Glutamatergic neuron (in vitro differentiated cells): Measurements from ENCODE around the gene POLR3G. TPM values are rescaled to one million over a fixed set of nuclear protein-coding genes. Genes with fewer than 3 reads are reported as not detected.

Experiments used
- DNase-seq: peaks from one replicate; pipeline ENCODE4 v3.0.0; 2022
- H3K27ac Mint-ChIP-seq: one replicate; pipeline ENCODE4 v1.8.0; 2020; ENCODE audit warnings: mild to moderate bottlenecking, mixed read lengths, inconsistent platforms; ENCODE audit not compliant: unreplicated experiment
- H3K27me3 Mint-ChIP-seq: one replicate; pipeline ENCODE4 v1.8.0; 2020; ENCODE audit warnings: mild to moderate bottlenecking, moderate library complexity, mixed read lengths, inconsistent platforms; ENCODE audit not compliant: unreplicated experiment
- H3K36me3 Mint-ChIP-seq: one replicate; pipeline ENCODE4 v1.8.0; 2020; ENCODE audit warnings: mild to moderate bottlenecking, mixed read lengths, inconsistent platforms; ENCODE audit not compliant: unreplicated experiment
- H3K4me1 Mint-ChIP-seq: one replicate; pipeline ENCODE4 v1.8.0; 2020; ENCODE audit warnings: mild to moderate bottlenecking, low read depth, mixed read lengths, inconsistent platforms; ENCODE audit not compliant: unreplicated experiment
- H3K4me3 Mint-ChIP-seq: one replicate; pipeline ENCODE4 v1.8.0; 2020; ENCODE audit warnings: mild to moderate bottlenecking, mixed read lengths, inconsistent platforms; ENCODE audit not compliant: unreplicated experiment
- H3K9me3 Mint-ChIP-seq: one replicate; pipeline ENCODE4 v1.8.0; 2020; ENCODE audit warnings: mild to moderate bottlenecking, moderate library complexity, mixed read lengths, inconsistent platforms; ENCODE audit not compliant: unreplicated experiment
- CTCF ChIP-seq: fragments of 200-600 bp; sonication (generic); IDR thresholded peaks from one replicate; pipeline ENCODE4 v1.5.0; 2021; ENCODE audit not compliant: partially characterized antibody, unreplicated experiment
- total RNA-seq: library from RNA; stranded (reverse); fragmentation: NEBNext Ultra II Directional; extraction: Animal tissue kit (Norgen Biotek cat#: 25700); gene quantifications from one replicate; pipeline ENCODE4 v1.2.1, GENCODE V29; 2021; ENCODE audit not compliant: unreplicated experiment

POLR3G gene
- total RNA-seq, 1 donor from 2014 or later: 3.9 TPM

GRCh38 chr5:90479611-90480385, 5.1 kb downstream of the POLR3G start:
- Mint-ChIP-seq H3K9me3 (peaks cover 2% of the 10 kb centered on the region), H3K4me3 (no peak overlapping the region), H3K36me3 (no peaks in the 10 kb centered on the region), H3K27me3 (peaks cover 2% of the 10 kb centered on the region), H3K4me1 (peaks cover under 1% of the 10 kb centered on the region), H3K27ac (no peak overlapping the region)
- no peak for DNase-seq
- TF ChIP-seq CTCF: no peak

- TF ChIP-seq CTCF: no peak
- no peaks in the 10 kb centered on the region for H3K4me1 Mint-ChIP-seq
- H3K9me3 Mint-ChIP-seq: no peaks in the 10 kb centered on the region
- DNase-seq: no peak
- no peak overlapping the region for H3K4me3 Mint-ChIP-seq
- peaks cover 2% of the 10 kb centered on the region for H3K27me3 Mint-ChIP-seq
- no peak overlapping the region for H3K27ac Mint-ChIP-seq
- no peaks in the 10 kb centered on the region for H3K36me3 Mint-ChIP-seq
Measured at GRCh38 chr5:90480699-90481098, 6.0 kb downstream of the POLR3G start.

GRCh38 chr5:90483206-90483605, 8.5 kb downstream of the POLR3G start:
- DNase-seq: no peak
- Mint-ChIP-seq H3K4me1 (no peaks in the 10 kb centered on the region), H3K36me3 (no peaks in the 10 kb centered on the region), H3K27ac (no peak overlapping the region), H3K4me3 (no peak overlapping the region), H3K27me3 (peaks cover 2% of the 10 kb centered on the region), H3K9me3 (no peaks in the 10 kb centered on the region)
- TF ChIP-seq CTCF: no peak

GRCh38 chr5:90484540-90484939, 9.9 kb downstream of the POLR3G start:
- Mint-ChIP-seq H3K4me3 (no peak overlapping the region), H3K4me1 (no peaks in the 10 kb centered on the region), H3K36me3 (no peaks in the 10 kb centered on the region), H3K27me3 (peaks cover under 1% of the 10 kb centered on the region), H3K27ac (no peak overlapping the region), H3K9me3 (no peaks in the 10 kb centered on the region)
- DNase-seq: no peak
- no peak for TF ChIP-seq CTCF

- no peak for TF ChIP-seq CTCF
- H3K4me3 Mint-ChIP-seq: no peak overlapping the region
- DNase-seq: no peak
- no peaks in the 10 kb centered on the region for H3K9me3 Mint-ChIP-seq
- no peaks in the 10 kb centered on the region for H3K36me3 Mint-ChIP-seq
- no peak overlapping the region for H3K27ac Mint-ChIP-seq
- H3K27me3 Mint-ChIP-seq: no peaks in the 10 kb centered on the region
- H3K4me1 Mint-ChIP-seq: no peaks in the 10 kb centered on the region
Measured at GRCh38 chr5:90488791-90489190, 14.1 kb downstream of the POLR3G start.
